Kidney epithelial cell (primary cell): ENCODE data around the gene TEDDM1. TPM values are rescaled to one million over a fixed set of nuclear protein-coding genes. Genes with fewer than 3 reads are reported as not detected.

Source experiments
- DNase-seq: peaks from one replicate; pipeline ENCODE4 v3.0.0-alpha.2; 2010; ENCODE audit warnings: low read depth
- H3K27me3 ChIP-seq: 2 replicates; pipeline ENCODE4 v1.6.0; 2011; ENCODE audit warnings: low read length; ENCODE audit not compliant: control insufficient read depth, insufficient read depth
- H3K36me3 ChIP-seq: 2 replicates; pipeline ENCODE4 v1.5.1; 2011; ENCODE audit warnings: low read length; ENCODE audit not compliant: control insufficient read depth, insufficient read depth
- H3K4me3 ChIP-seq: 2 replicates; pipeline ENCODE4 v1.5.1; 2011; ENCODE audit warnings: low read depth, mild to moderate bottlenecking, control low read depth, low read length
- CTCF ChIP-seq: IDR thresholded peaks from 2 replicates; pipeline ENCODE4 v1.5.1; 2011; ENCODE audit warnings: mild to moderate bottlenecking, moderate library complexity, low read length, control low read depth, inconsistent platforms; ENCODE audit not compliant: insufficient read depth, poor library complexity, severe bottlenecking
- total RNA-seq: library from RNA; depleted of rRNA; stranded (reverse); fragments of >200 nt; gene quantifications from 2 replicates; pipeline ENCODE4 v1.2.3, GENCODE V29; 2015

The TEDDM1 gene
- total RNA-seq, 1 donor from 2014 or later = not detected

GRCh38 chr1:182410620-182411273 is 10.3 kb upstream of the TEDDM1 start:
- TF ChIP-seq CTCF = no peak

GRCh38 chr1:182410138-182410537 is 9.7 kb upstream of the TEDDM1 start:
- Histone ChIP-seq H3K36me3 (no peaks in the 10 kb centered on the region), H3K4me3 (no peak overlapping the region), H3K27me3 (no peaks in the 10 kb centered on the region)
- no peak for TF ChIP-seq CTCF
- no peak for DNase-seq

More at GRCh38 chr1:182410620-182411273, 10.3 kb upstream of the TEDDM1 start:
- no peaks in the 10 kb centered on the region for H3K36me3 ChIP-seq
- DNase-seq = no peak
- H3K27me3 ChIP-seq = no peaks in the 10 kb centered on the region
- no peak overlapping the region for H3K4me3 ChIP-seq

GRCh38 chr1:182408435-182409075 is 8.1 kb upstream of the TEDDM1 start:
- DNase-seq = no peak
- Histone ChIP-seq H3K4me3 (no peak overlapping the region), H3K27me3 (no peaks in the 10 kb centered on the region), H3K36me3 (no peaks in the 10 kb centered on the region)
- no peak for TF ChIP-seq CTCF

GRCh38 chr1:182407724-182408123 is 7.3 kb upstream of the TEDDM1 start:
- H3K36me3 ChIP-seq = no peaks in the 10 kb centered on the region
- no peaks in the 10 kb centered on the region for H3K27me3 ChIP-seq
- no peak overlapping the region for H3K4me3 ChIP-seq
- no peak for TF ChIP-seq CTCF
- no peak for DNase-seq

- Histone ChIP-seq H3K36me3 (no peaks in the 10 kb centered on the region), H3K27me3 (no peaks in the 10 kb centered on the region), H3K4me3 (no peak overlapping the region)
- TF ChIP-seq CTCF = no peak
- no peak for DNase-seq
These were observed 5.5 kb upstream of the TEDDM1 start for GRCh38 chr1:182406012-182406411.
